ENCODE results near the gene BAHCC1.

- TF ChIP-seq EZH2 (IDR thresholded peaks at IDR 0.05) (no peak), EZH2phosphoT487 (IDR thresholded peaks at IDR 0.05) (no peak), CTCF (IDR thresholded peaks at IDR 0.05) (no peak)
Observed at GRCh38 chr17:81424151-81425017, 29.1 kb downstream of the BAHCC1 start.

Measured in neural progenitor cell (in vitro differentiated cells).